Trophoblast cell (in vitro differentiated cells and primary cell): Measurements from ENCODE around the gene DPP8.

ENCODE experiments used
- DNase-seq, 2 donors: peaks; one replicate each; pipeline ENCODE4 v3.0.0-alpha.2; 2016
- H2AFZ ChIP-seq: 2 replicates; pipeline ENCODE4 v1.6.1; 2013; ENCODE audit warnings: low read length, moderate library complexity, mild to moderate bottlenecking; ENCODE audit not compliant: insufficient read depth, poor library complexity
- H2AK5ac ChIP-seq: 2 replicates; pipeline ENCODE4 v1.6.1; 2013; ENCODE audit warnings: mild to moderate bottlenecking, low read length
- H2BK120ac ChIP-seq: 2 replicates; pipeline ENCODE4 v1.6.1; 2013; ENCODE audit warnings: low read length, mild to moderate bottlenecking, moderate library complexity; ENCODE audit not compliant: insufficient read depth, poor library complexity
- H2BK12ac ChIP-seq: 2 replicates; pipeline ENCODE4 v1.6.1; 2013; ENCODE audit warnings: mild to moderate bottlenecking, low read length, moderate library complexity
- H2BK5ac ChIP-seq: 2 replicates; pipeline ENCODE4 v1.6.1; 2013; ENCODE audit warnings: low read length, low read depth, moderate library complexity, mild to moderate bottlenecking; ENCODE audit not compliant: poor library complexity
- H3K14ac ChIP-seq: 2 replicates; pipeline ENCODE4 v1.6.1; 2013; ENCODE audit warnings: mild to moderate bottlenecking, low read length
- H3K18ac ChIP-seq: 2 replicates; pipeline ENCODE4 v1.6.1; 2013; ENCODE audit warnings: mild to moderate bottlenecking, low read length
- H3K23ac ChIP-seq: 2 replicates; pipeline ENCODE4 v1.6.1; 2013; ENCODE audit warnings: low read length
- H3K27ac ChIP-seq: 2 replicates; pipeline ENCODE4 v1.5.1; 2013; ENCODE audit warnings: low read depth, mild to moderate bottlenecking, inconsistent platforms, low read length, moderate library complexity
- H3K27me3 ChIP-seq: 2 replicates; pipeline ENCODE4 v1.6.1; 2013; ENCODE audit warnings: inconsistent platforms, mild to moderate bottlenecking, low read length, moderate library complexity; ENCODE audit not compliant: insufficient read depth
- H3K36me3 ChIP-seq, 2 experiments: 1 replicate in 1 of 2; 2 replicates in 1 of 2; pipeline ENCODE4 v1.6.1; 2013; ENCODE audit warnings: low read length in 2 of 2, mild to moderate bottlenecking in 2 of 2, moderate library complexity in 1 of 2; ENCODE audit not compliant: insufficient read depth in 2 of 2, control insufficient read depth in 1 of 2
- H3K4ac ChIP-seq: 2 replicates; pipeline ENCODE4 v1.6.1; 2013; ENCODE audit warnings: low read depth, mild to moderate bottlenecking, low read length, moderate library complexity
- H3K4me1 ChIP-seq, 2 experiments: 1 replicate in 1 of 2; 2 replicates in 1 of 2; pipeline ENCODE4 v1.6.1; 2013; ENCODE audit warnings: low read length in 2 of 2, mild to moderate bottlenecking in 2 of 2, moderate library complexity in 1 of 2; ENCODE audit not compliant: insufficient read depth in 2 of 2, control insufficient read depth in 1 of 2
- H3K4me2 ChIP-seq: 2 replicates; pipeline ENCODE4 v1.6.1; 2013; ENCODE audit warnings: inconsistent platforms, mild to moderate bottlenecking, low read length, moderate library complexity
- H3K4me3 ChIP-seq: 2 replicates; pipeline ENCODE4 v1.5.1; 2013; ENCODE audit warnings: mild to moderate bottlenecking, low read depth, low read length, inconsistent platforms
- H3K79me1 ChIP-seq: one replicate; pipeline ENCODE4 v1.6.1; 2013; ENCODE audit warnings: low read length
- H3K79me2 ChIP-seq: 2 replicates; pipeline ENCODE4 v1.6.1; 2013; ENCODE audit warnings: low read length, mild to moderate bottlenecking; ENCODE audit not compliant: control insufficient read depth, insufficient read depth, poor library complexity
- H3K9ac ChIP-seq: 2 replicates; pipeline ENCODE4 v1.6.1; 2013; ENCODE audit warnings: mild to moderate bottlenecking, low read length
- H3K9me3 ChIP-seq: 2 replicates; pipeline ENCODE4 v1.6.1; 2013; ENCODE audit warnings: low read depth, mild to moderate bottlenecking, control low read depth, inconsistent platforms, low read length; ENCODE audit not compliant: insufficient read depth
- H4K12ac ChIP-seq: 2 replicates; pipeline ENCODE4 v1.6.1; 2013; ENCODE audit warnings: low read depth, mild to moderate bottlenecking, low read length, moderate library complexity
- H4K8ac ChIP-seq: 2 replicates; pipeline ENCODE4 v1.6.1; 2013; ENCODE audit warnings: low read depth, mild to moderate bottlenecking, low read length, moderate library complexity
- H4K91ac ChIP-seq: one replicate; pipeline ENCODE4 v1.6.1; 2013; ENCODE audit warnings: low read depth, mild to moderate bottlenecking, low read length, moderate library complexity
- WGBS: extraction: QIAGEN DNeasy Blood & Tissue Kit; methylation state at CpG from one replicate; pipeline ENCODE4 v1.1.7; 2013; ENCODE audit warnings: missing lambda C conversion rate; ENCODE audit not compliant: insufficient read length, insufficient coverage; ENCODE audit errors: extremely low coverage; 5-methylcytosine and 5-hydroxymethylcytosine counted together

The DPP8 gene

GRCh38 chr15:65494076-65494475 lies 23.4 kb downstream of the DPP8 start:
- Histone ChIP-seq H2BK120ac (no peak overlapping the region), H3K23ac (no peak overlapping the region), H4K8ac (no peak overlapping the region), H3K4me3 (no peak overlapping the region), H4K91ac (no peak overlapping the region), H3K18ac (no peak overlapping the region), H3K79me2 (no peaks in the 10 kb centered on the region), H2BK12ac (no peak overlapping the region), H3K27me3 (no peaks in the 10 kb centered on the region), H2AFZ (no peak overlapping the region), H3K27ac (no peak overlapping the region), H3K14ac (no peak overlapping the region), H2AK5ac (no peak overlapping the region), H3K9ac (no peak overlapping the region), H3K4ac (no peak overlapping the region), H3K36me3 (peaks cover 32 to 33% of the 10 kb centered on the region in 2 experiments), H4K12ac (no peak overlapping the region), H3K4me1 (no peaks in the 10 kb centered on the region), H3K4me2 (no peak overlapping the region), H3K9me3 (no peaks in the 10 kb centered on the region), H3K79me1 (no peaks in the 10 kb centered on the region), H2BK5ac (no peak overlapping the region)
- WGBS, result no CpG with 5 or more reads among the region's 4 CpGs
- no peak for DNase-seq

GRCh38 chr15:65484876-65485275 lies 32.6 kb downstream of the DPP8 start:
- Histone ChIP-seq H2BK120ac (no peak overlapping the region), H2BK5ac (no peak overlapping the region), H2BK12ac (no peak overlapping the region), H3K4me3 (no peak overlapping the region), H3K27me3 (no peaks in the 10 kb centered on the region), H3K79me2 (no peaks in the 10 kb centered on the region), H3K4me2 (no peak overlapping the region), H2AK5ac (no peak overlapping the region), H4K91ac (no peak overlapping the region), H3K27ac (no peak overlapping the region), H3K18ac (no peak overlapping the region), H4K8ac (no peak overlapping the region), H2AFZ (no peak overlapping the region), H3K23ac (no peak overlapping the region), H4K12ac (no peak overlapping the region), H3K79me1 (no peaks in the 10 kb centered on the region), H3K36me3 (peaks cover 28 to 31% of the 10 kb centered on the region in 2 experiments), H3K14ac (no peak overlapping the region), H3K9me3 (no peaks in the 10 kb centered on the region), H3K4me1 (no peaks in the 10 kb centered on the region), H3K4ac (no peak overlapping the region), H3K9ac (no peak overlapping the region)
- DNase-seq, result no peak
- no CpG with 5 or more reads among the region's 4 CpGs for WGBS

GRCh38 chr15:65476903-65477302 lies 40.6 kb downstream of the DPP8 start:
- no peak overlapping the region for H4K91ac ChIP-seq

GRCh38 chr15:65470866-65471265 lies 46.6 kb downstream of the DPP8 start:
- H3K4me2 ChIP-seq, result no peak overlapping the region
- H3K9ac ChIP-seq, result no peak overlapping the region
- H3K9me3 ChIP-seq, result no peaks in the 10 kb centered on the region
- no peaks in the 10 kb centered on the region for H3K79me1 ChIP-seq
- no peak overlapping the region for H3K18ac ChIP-seq
- no peak overlapping the region for H3K14ac ChIP-seq
- H2AK5ac ChIP-seq, result no peak overlapping the region
- H3K4me3 ChIP-seq, result no peak overlapping the region
- no peak overlapping the region for H2AFZ ChIP-seq
- H2BK12ac ChIP-seq, result no peak overlapping the region
- peaks cover 39 to 48% of the 10 kb centered on the region in 2 experiments for H3K36me3 ChIP-seq
- no peak overlapping the region for H2BK120ac ChIP-seq
- H4K12ac ChIP-seq, result no peak overlapping the region
- DNase-seq, result no peak
- no peak overlapping the region for H3K27ac ChIP-seq
- no peak overlapping the region for H3K23ac ChIP-seq
- no peak overlapping the region for H4K91ac ChIP-seq
- H3K4me1 ChIP-seq, result no peaks in the 10 kb centered on the region
- no peak overlapping the region for H4K8ac ChIP-seq
- no peak overlapping the region for H3K4ac ChIP-seq
- WGBS, result no CpG with 5 or more reads among the region's 3 CpGs
- H3K27me3 ChIP-seq, result no peaks in the 10 kb centered on the region
- H2BK5ac ChIP-seq, result no peak overlapping the region
- no peaks in the 10 kb centered on the region for H3K79me2 ChIP-seq

More at GRCh38 chr15:65476903-65477302, 40.6 kb downstream of the DPP8 start:
- H3K4ac ChIP-seq, result no peak overlapping the region
- no peak overlapping the region for H3K27ac ChIP-seq
- no peak overlapping the region for H3K18ac ChIP-seq
- H3K23ac ChIP-seq, result no peak overlapping the region
- no peaks in the 10 kb centered on the region for H3K79me2 ChIP-seq
- H4K12ac ChIP-seq, result no peak overlapping the region
- no peak overlapping the region for H3K14ac ChIP-seq
- H3K9me3 ChIP-seq, result no peaks in the 10 kb centered on the region
- no peak overlapping the region for H2BK12ac ChIP-seq
- H4K8ac ChIP-seq, result no peak overlapping the region
- H3K4me2 ChIP-seq, result no peak overlapping the region
- peaks cover 30 to 32% of the 10 kb centered on the region in 2 experiments for H3K36me3 ChIP-seq
- no CpG with 5 or more reads among the region's 5 CpGs for WGBS
- H2AK5ac ChIP-seq, result no peak overlapping the region
- H3K4me3 ChIP-seq, result no peak overlapping the region
- no peak overlapping the region for H2BK120ac ChIP-seq
- DNase-seq, result peak; percentile 21 to 56
- no peaks in the 10 kb centered on the region for H3K27me3 ChIP-seq
- H3K9ac ChIP-seq, result no peak overlapping the region
- H2BK5ac ChIP-seq, result no peak overlapping the region
- no peaks in the 10 kb centered on the region for H3K79me1 ChIP-seq
- H2AFZ ChIP-seq, result no peak overlapping the region
- no peaks in the 10 kb centered on the region for H3K4me1 ChIP-seq
